Measurements from ENCODE around the gene BCL10. TPM values are rescaled to one million over a fixed set of nuclear protein-coding genes. Genes with fewer than 3 reads are reported as not detected.

The BCL10 gene
- total RNA-seq, 1 experiment from 2014 or later = 43.9 TPM

- CTCF ChIA-PET = interaction anchor here (0.6 to 1.8 kb wide), 2 partner anchors 8 to 86 kb away, joined by 4 to 11 read pairs; partner anchors contain the start of gene C1orf52
Measured at GRCh38 chr1:85267313-85267712, 9.1 kb downstream of the BCL10 start.

GRCh38 chr1:85264150-85264549 lies 12.3 kb downstream of the BCL10 start:
- ChIA-PET POLR2A (interaction anchor here (0.6 to 7.8 kb wide), 3 partner anchors 11 to 191 kb away, joined by 3 to 131 read pairs (median 3); partner anchors contain the start of gene BCL10), CTCF (interaction anchor here (1.0 to 2.7 kb wide), 5 partner anchors 9 to 320 kb away, joined by 3 to 8 read pairs (median 3); partner anchors contain the start of gene BCL10)
- intact Hi-C loops (cut with micrococcal nuclease) = no loop called here
- BruUV-seq (replicated peaks) = no TSS peak
- H3K27me3 Mint-ChIP-seq (ENCODE audit: insufficient read depth, unreplicated experiment) = no peaks in the 10 kb centered on the region
- H3K36me3 Mint-ChIP-seq (ENCODE audit: insufficient read depth, unreplicated experiment) = peaks cover 67% of the 10 kb centered on the region
- H3K4me1 Mint-ChIP-seq (ENCODE audit: insufficient read depth, unreplicated experiment) = peaks cover 16% of the 10 kb centered on the region
- DNase-seq (ENCODE audit: unreplicated experiment) = no peak
- peaks cover 6% of the 10 kb centered on the region for H3K9me3 Mint-ChIP-seq (ENCODE audit: unreplicated experiment)
- TF ChIP-seq CTCF (IDR thresholded peaks at IDR 0.05; ENCODE audit: unreplicated experiment) = no peak
- peak overlapping the region; percentile 40 for H3K27ac Mint-ChIP-seq (ENCODE audit: low read depth, unreplicated experiment)
- no peak overlapping the region for H3K4me3 Mint-ChIP-seq (ENCODE audit: unreplicated experiment)

More at GRCh38 chr1:85267313-85267712, 9.1 kb downstream of the BCL10 start:
- no peak for DNase-seq (ENCODE audit: unreplicated experiment)
- no peak overlapping the region for H3K4me3 Mint-ChIP-seq (ENCODE audit: unreplicated experiment)
- no peak for TF ChIP-seq CTCF (IDR thresholded peaks at IDR 0.05; ENCODE audit: unreplicated experiment)
- H3K27me3 Mint-ChIP-seq (ENCODE audit: insufficient read depth, unreplicated experiment) = no peaks in the 10 kb centered on the region
- H3K36me3 Mint-ChIP-seq (ENCODE audit: insufficient read depth, unreplicated experiment) = peaks cover 69% of the 10 kb centered on the region
- peaks cover 14% of the 10 kb centered on the region for H3K4me1 Mint-ChIP-seq (ENCODE audit: insufficient read depth, unreplicated experiment)
- no peaks in the 10 kb centered on the region for H3K9me3 Mint-ChIP-seq (ENCODE audit: unreplicated experiment)
- no peak overlapping the region for H3K27ac Mint-ChIP-seq (ENCODE audit: low read depth, unreplicated experiment)
- no TSS peak for BruUV-seq (replicated peaks)
- intact Hi-C loops (cut with micrococcal nuclease) = no loop called here
- POLR2A ChIA-PET = interaction anchor here (1.8 kb wide), 1 partner anchor 9 kb away, joined by 8 read pairs; the partner anchor contains the start of gene BCL10

- TF ChIP-seq CTCF (IDR thresholded peaks at IDR 0.05; ENCODE audit: unreplicated experiment) = no peak
- Mint-ChIP-seq H3K4me3 (ENCODE audit: unreplicated experiment) (no peak overlapping the region), H3K4me1 (ENCODE audit: insufficient read depth, unreplicated experiment) (peaks cover 22% of the 10 kb centered on the region), H3K27me3 (ENCODE audit: insufficient read depth, unreplicated experiment) (no peaks in the 10 kb centered on the region), H3K27ac (ENCODE audit: low read depth, unreplicated experiment) (no peak overlapping the region), H3K36me3 (ENCODE audit: insufficient read depth, unreplicated experiment) (peaks cover 63% of the 10 kb centered on the region), H3K9me3 (ENCODE audit: unreplicated experiment) (peaks cover 6% of the 10 kb centered on the region)
- POLR2A ChIA-PET = interaction anchor here (0.8 to 7.8 kb wide), 3 partner anchors 12 to 318 kb away, joined by 3 to 131 read pairs (median 3); partner anchors contain the start of gene BCL10
- intact Hi-C loops (cut with micrococcal nuclease) = no loop called here
- BruUV-seq (replicated peaks) = no TSS peak
- DNase-seq (ENCODE audit: unreplicated experiment) = no peak
- CTCF ChIA-PET = interaction anchor here (0.6 to 6.2 kb wide), 6 partner anchors 10 to 1007 kb away, joined by 3 to 111 read pairs (median 3); partner anchors contain the start of gene BCL10
Measured at GRCh38 chr1:85262985-85263384, 13.4 kb downstream of the BCL10 start.

- no peak for DNase-seq (ENCODE audit: unreplicated experiment)
- no peak for TF ChIP-seq CTCF (IDR thresholded peaks at IDR 0.05; ENCODE audit: unreplicated experiment)
- Mint-ChIP-seq H3K4me1 (ENCODE audit: insufficient read depth, unreplicated experiment) (peaks cover 34% of the 10 kb centered on the region), H3K27me3 (ENCODE audit: insufficient read depth, unreplicated experiment) (no peaks in the 10 kb centered on the region), H3K4me3 (ENCODE audit: unreplicated experiment) (peak overlapping the region; percentile 88), H3K36me3 (ENCODE audit: insufficient read depth, unreplicated experiment) (peaks cover 62% of the 10 kb centered on the region), H3K27ac (ENCODE audit: low read depth, unreplicated experiment) (peak overlapping the region; percentile 97), H3K9me3 (ENCODE audit: unreplicated experiment) (peaks cover 6% of the 10 kb centered on the region)
- intact Hi-C loops (cut with micrococcal nuclease) = loop anchor here (1.0 to 2.0 kb wide), 4 partner anchors 15 to 315 kb away; partner anchors contain the start of gene SYDE2
- ChIA-PET POLR2A (interaction anchor here (0.6 to 7.8 kb wide), 22 partner anchors 10 to 755 kb away, joined by 3 to 131 read pairs (median 5); partner anchors contain the start of genes BCL10, CCN1, DDAH1 and SYDE2), CTCF (interaction anchor here (0.6 to 6.2 kb wide), 46 partner anchors 8 to 826 kb away, joined by 3 to 111 read pairs (median 5); partner anchors contain the start of genes BCL10 and SYDE2)
- BruUV-seq (replicated peaks) = no TSS peak
Measured at GRCh38 chr1:85259912-85260274, 16.5 kb downstream of the BCL10 start.
